NCI-H345 treated with DMSO at 0.1 percent for 48 hours (cell line): ENCODE measurements around the gene CH25H.
"Not testable (repeated sequence)": the region's sequence is repeated elsewhere in the genome, so short reads cannot be mapped to it uniquely, and the experiment has no call there.

Experiments used
- DNase-seq: peaks from one replicate; lab custom pipeline; 2025; ENCODE audit not compliant: unreplicated experiment; lab: John Stamatoyannopoulos, UW

Gene CH25H

GRCh38 chr10:89207181-89207800 is at the start of gene CH25H:
CH25H (minus strand) TSS chr10:89207317; CDS start chr10:89207292, 25 bp downstream.
- DNase-seq = no peak

GRCh38 chr10:89256340-89256739 is 49.2 kb upstream of the CH25H start:
- no peak for DNase-seq

GRCh38 chr10:89255793-89256192 is 48.7 kb upstream of the CH25H start:
- DNase-seq = no peak

DNA sequence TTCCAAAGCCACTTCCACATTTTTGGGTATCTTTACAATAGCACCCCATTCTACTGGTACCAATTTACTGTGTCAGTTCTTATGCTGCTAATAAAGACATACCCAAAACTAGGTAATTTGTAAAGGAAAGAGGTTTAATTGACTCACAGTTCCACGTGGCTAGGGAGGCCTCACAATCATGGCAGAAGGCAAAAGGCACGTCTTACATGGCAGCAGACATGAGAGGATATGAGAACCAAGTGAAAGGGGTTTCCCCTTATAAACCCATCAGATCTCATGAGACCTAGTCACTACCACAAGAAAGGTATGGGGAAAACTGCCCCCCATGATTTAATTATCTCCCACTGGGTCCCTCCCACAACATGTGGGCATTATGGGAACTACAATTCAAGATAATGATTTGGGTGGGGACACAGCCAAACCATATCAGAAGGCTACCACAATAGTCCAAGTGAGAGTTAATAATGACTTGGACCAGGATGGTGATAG is 48.0 kb upstream of the CH25H start:
- DNase-seq = not testable (repeated sequence)

- DNase-seq = no peak
Observed at GRCh38 chr10:89252225-89252585, 45.1 kb upstream of the CH25H start.

DNA sequence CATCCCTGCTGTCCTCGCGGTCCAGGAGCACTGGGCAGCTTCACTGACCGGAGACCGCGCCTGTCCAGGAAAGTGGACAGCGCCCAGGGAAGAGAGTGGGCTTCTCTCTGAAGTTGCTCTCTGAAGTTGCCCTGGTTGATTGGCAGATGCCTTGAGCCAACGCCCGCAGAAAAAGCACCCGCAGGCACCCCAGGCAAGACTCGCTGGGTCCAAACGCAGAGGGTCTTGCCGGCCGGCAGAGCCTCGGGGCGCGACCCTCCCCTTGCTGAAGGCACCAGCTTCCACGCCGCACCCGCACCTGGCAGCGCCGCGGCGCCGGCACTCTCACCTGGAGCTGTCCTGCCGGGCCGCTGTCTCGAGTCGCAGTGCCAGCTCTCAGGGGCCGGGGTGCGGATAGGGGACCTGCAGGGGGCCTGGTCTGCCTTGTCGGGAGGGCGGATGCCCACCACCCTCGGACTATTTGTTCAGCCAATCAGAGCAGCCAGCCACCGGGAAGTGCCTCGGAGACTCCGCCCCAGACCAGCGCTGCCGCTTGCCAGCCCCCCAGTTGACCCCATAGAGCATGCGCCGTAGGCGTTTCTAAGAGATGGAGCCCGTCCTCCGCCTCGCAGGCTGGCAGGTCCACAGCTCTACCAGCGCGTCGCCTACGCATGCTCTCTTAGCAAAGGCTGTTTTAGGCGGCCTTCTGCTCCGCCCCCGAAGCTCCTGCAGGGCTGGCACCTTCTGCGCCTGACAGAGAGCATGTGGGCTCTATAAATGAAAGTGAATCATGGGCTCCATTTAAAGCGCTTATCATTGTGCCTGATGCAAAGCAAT is 44.5 kb upstream of the CH25H start, which contains the start of gene LIPA:
TSS of gene LIPA (minus strand) at position 367 of the 816 bp plus-strand sequence. CDS start 4,127 bp downstream, outside the sequence.
- DNase-seq = peak; percentile 92

GRCh38 chr10:89250865-89251408 is 43.8 kb upstream of the CH25H start:
- DNase-seq = no peak

DNA sequence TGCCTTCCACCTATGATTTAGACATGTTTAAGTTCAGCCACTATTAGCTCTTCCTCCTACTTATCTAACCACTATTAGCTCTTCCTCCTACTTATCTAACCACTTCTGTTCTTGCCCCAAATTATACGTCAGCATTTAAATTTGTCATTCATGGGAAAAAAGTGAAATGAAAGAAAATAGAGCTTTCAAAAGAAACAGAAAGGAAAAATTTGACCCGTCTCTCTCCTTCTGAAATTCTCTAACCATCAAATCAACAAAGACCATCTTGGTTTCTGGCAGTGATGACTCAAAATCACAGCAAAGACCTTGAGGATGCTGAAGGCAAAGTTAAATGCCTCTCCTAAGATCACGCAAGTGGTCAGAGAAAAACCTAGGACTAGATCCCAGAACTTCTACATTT is 41.9 kb upstream of the CH25H start:
- no peak for DNase-seq

GRCh38 chr10:89247623-89248022 is 40.5 kb upstream of the CH25H start:
- not testable (repeated sequence) for DNase-seq

GRCh38 chr10:89245802-89246201 is 38.7 kb upstream of the CH25H start:
- DNase-seq = no peak

DNA sequence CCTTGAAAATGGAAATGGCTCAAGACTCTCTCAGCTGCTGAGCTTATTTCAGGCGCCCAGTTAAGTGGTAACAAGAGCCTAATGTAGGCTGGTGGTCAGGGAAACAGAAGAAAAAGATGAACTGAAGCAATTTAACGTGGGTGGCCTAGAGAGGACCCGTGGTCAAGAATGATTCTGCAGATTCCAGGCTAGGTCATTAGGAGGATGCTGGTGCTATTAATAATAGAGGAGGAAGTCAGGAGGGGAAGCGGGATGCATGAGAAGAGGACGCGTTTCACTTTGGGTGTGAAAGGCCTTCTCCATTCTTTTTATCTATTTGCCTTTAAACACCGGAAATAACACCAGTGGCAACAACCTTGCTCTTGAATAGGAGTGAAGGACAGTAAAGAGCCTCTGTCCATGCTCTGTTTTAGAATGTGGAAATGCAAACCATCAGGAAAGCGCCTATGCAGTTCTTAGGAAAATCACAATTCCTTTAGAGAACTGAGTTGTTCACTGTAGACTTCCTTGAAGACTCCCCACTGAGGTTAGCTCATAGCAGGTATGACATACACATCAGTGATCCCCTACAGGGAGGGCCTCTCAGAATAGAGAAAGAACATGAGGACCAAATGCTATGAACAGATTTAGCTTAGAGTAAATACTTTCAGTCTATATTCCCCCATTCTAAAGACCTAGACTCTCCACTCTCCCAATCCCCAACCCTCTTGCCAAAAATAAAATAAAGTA is 35.9 kb upstream of the CH25H start:
- DNase-seq = no peak

DNA sequence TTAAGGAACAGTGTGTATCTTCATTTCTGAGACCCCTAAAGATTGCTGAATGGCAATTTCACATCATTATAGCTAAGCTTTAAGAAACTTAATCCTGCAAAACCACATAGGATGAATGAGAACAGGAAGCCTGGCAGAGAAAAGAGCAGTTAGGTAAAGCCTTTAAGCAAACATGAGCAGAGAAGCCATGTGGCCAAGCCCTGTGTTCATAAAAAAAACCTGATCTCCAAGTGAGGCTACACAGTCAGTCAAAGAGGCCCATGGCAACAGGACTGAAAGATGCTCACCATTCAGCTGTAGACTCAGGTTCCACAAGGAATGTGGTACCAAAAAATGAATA is 35.2 kb upstream of the CH25H start:
- no peak for DNase-seq

DNA sequence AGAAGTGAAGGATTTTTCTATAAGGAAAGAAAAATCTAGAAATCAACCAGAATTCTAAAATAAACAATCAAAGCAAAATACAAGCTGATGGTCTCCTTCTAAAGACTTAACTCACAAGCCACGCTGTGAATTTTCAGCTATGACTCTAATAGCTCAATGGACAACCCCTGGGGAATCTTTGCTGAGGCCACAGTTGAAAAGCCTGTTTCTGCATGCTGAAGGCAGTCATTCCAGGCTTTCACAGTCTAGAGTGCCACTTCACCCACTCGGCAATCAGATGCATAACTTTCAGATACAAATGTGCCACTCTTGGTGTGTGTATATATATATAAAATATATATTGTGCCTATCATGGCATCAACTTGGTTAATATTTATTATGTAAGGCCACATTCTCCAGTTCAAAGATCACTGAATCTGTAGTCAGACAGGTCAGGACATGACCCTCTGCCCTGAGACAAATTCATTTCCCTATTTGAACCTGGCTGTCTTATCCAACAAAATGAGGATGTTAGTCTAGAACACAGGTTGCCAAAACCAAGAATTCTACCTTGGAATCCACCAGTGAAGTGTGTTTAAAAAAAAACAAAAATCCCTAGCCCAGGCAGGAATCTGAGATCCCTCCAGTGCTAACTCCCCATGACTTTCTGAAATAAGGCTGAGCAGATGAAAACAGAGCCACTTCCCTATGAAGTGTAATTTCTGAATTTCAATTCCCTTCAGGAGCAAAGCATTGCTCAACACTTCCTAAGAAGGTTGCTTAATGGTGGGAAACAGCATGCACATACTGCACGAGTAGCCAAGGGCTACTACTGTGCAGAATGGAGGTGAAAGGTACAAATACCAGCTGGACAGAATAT is 34.6 kb upstream of the CH25H start:
- no peak for DNase-seq

- no peak for DNase-seq
Observed at GRCh38 chr10:89241026-89241425, 33.9 kb upstream of the CH25H start.

DNA sequence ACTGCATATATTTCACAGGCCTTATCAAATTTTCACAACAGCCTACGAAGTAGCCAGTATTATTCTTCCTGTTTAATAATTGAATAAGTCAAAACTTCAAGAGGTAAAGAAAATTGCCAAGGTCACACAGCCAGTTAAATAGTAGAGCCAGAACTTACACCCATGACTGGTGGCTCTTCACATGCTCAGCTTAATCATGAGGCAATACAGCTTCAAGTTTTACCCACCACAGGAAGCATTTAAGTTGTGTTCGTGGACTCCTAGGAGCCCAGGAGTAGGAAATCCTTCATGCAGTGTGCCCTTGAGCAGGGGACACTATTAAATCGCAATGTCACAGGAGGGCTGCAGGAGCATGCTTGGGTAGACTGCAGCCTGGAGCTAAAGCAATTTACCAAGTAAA is 33.4 kb upstream of the CH25H start:
- no peak for DNase-seq

GRCh38 chr10:89238956-89239644 is 32.0 kb upstream of the CH25H start:
- DNase-seq = no peak

- DNase-seq = no peak
Observed at GRCh38 chr10:89237849-89238248, 30.7 kb upstream of the CH25H start.

- DNase-seq = no peak
Observed at GRCh38 chr10:89236226-89236797, 29.2 kb upstream of the CH25H start.

GRCh38 chr10:89235073-89235798 is 28.1 kb upstream of the CH25H start:
- no peak for DNase-seq
